ENCODE data around the gene ZNF639.

The ZNF639 gene

DNA sequence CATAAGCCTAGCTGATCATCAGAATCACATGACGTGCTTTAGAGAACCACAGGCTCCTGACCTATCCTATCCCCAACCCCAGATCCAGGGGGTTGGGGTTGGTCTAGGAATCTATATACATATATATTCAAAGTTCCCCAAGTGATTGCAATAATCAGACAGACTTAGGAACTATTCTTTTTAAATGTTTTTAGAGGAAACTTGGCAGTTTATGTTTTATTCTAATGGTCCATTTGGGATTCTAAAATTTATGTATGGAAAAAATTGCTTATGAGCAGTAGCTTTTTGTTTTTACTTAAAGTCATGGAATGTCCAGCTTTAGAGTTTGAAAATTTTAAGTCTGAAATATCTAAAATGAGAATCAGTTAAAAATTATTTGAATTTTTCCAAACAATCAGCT, 46.8 kb downstream of the ZNF639 start:
- Histone ChIP-seq H3K27me3 (ENCODE audit: insufficient read depth, low read depth, severe bottlenecking) (no peaks in the 10 kb centered on the region), H3K9me3 (ENCODE audit: severe bottlenecking) (no peaks in the 10 kb centered on the region), H3K36me3 (peaks cover 9% of the 10 kb centered on the region), H3K4me3 (ENCODE audit: low read depth, low read length) (no peak overlapping the region), H3K27ac (no peak overlapping the region)
- DNase-seq: no peak
- TF ChIP-seq, protein P1, sequence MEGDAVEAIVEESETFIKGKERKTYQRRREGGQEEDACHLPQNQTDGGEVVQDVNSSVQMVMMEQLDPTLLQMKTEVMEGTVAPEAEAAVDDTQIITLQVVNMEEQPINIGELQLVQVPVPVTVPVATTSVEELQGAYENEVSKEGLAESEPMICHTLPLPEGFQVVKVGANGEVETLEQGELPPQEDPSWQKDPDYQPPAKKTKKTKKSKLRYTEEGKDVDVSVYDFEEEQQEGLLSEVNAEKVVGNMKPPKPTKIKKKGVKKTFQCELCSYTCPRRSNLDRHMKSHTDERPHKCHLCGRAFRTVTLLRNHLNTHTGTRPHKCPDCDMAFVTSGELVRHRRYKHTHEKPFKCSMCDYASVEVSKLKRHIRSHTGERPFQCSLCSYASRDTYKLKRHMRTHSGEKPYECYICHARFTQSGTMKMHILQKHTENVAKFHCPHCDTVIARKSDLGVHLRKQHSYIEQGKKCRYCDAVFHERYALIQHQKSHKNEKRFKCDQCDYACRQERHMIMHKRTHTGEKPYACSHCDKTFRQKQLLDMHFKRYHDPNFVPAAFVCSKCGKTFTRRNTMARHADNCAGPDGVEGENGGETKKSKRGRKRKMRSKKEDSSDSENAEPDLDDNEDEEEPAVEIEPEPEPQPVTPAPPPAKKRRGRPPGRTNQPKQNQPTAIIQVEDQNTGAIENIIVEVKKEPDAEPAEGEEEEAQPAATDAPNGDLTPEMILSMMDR (IDR thresholded peaks at IDR 0.05; ENCODE audit: low read depth, low read length): no peak

DNA sequence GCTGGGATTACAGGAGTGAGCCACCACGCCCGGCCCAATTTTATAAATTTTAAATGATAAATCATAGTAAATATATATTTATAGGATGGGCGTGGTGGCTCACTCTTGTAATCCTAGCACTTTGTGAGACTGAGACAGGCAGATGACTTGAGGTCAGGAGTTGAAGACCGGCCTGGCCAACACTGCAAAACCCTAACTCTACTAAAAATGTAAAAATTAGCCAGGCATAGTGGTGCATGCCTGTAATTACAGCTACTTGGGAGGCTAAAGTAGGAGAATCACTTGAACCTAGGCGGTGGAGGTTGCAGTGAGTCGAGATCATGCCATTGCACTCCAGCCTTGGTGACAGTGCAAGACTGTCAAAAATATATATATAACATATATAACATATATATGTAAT, 51.1 kb downstream of the ZNF639 start:
- Histone ChIP-seq H3K9me3 (ENCODE audit: severe bottlenecking) (no peaks in the 10 kb centered on the region), H3K36me3 (peaks cover 16% of the 10 kb centered on the region), H3K4me3 (ENCODE audit: low read depth, low read length) (no peak overlapping the region), H3K27me3 (ENCODE audit: insufficient read depth, low read depth, severe bottlenecking) (no peaks in the 10 kb centered on the region), H3K27ac (no peak overlapping the region)
- no peak for DNase-seq
- TF ChIP-seq, protein P1 (IDR thresholded peaks at IDR 0.05; ENCODE audit: low read depth, low read length): no peak

DNA sequence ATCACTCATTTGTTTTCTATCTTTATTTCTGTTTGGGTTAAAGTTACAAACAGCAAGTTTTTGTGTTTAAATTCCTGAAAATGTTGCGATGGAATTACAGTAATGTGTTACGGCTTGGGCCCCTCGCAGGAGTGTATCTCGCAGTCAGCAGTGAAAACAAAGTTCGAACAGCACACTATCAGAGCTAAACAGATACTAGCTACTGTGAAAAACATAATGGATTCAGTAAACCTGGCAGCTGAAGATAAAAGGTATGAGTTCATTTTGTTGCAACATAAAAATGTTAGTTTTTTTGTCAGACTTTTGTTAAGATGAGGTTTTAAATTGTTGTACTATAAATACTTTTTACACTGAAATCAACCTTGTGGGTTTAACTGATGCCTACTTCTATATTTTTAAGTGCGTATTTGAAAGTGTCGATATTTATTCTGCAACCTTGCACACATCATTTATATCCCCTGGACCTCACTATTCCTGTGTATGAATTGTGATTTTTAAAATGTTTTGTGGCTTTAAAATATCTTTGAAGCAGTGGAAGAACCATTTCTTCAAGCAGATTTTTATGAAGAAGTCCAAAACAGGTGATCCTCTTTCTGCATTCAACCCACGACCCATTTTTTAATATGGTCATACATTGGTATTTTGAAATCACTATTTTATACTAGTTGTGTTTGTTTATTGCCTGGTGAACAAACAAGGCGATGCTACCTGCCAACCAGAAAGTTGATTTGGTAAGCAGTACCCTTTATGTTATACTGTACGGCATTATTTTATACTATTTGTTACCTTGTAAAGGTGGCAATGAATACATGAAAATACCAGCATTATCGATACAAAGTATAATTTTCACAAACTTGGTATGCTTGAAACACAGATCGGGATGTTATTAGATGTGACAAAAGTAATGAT, 52.5 kb downstream of the ZNF639 start:
- Histone ChIP-seq H3K4me3 (ENCODE audit: low read depth, low read length) (no peak overlapping the region), H3K36me3 (peaks cover 20% of the 10 kb centered on the region), H3K27me3 (ENCODE audit: insufficient read depth, low read depth, severe bottlenecking) (no peaks in the 10 kb centered on the region), H3K9me3 (ENCODE audit: severe bottlenecking) (no peaks in the 10 kb centered on the region), H3K27ac (no peak overlapping the region)
- TF ChIP-seq, protein P1 (IDR thresholded peaks at IDR 0.05; ENCODE audit: low read depth, low read length): no peak
- DNase-seq: no peak

DNA sequence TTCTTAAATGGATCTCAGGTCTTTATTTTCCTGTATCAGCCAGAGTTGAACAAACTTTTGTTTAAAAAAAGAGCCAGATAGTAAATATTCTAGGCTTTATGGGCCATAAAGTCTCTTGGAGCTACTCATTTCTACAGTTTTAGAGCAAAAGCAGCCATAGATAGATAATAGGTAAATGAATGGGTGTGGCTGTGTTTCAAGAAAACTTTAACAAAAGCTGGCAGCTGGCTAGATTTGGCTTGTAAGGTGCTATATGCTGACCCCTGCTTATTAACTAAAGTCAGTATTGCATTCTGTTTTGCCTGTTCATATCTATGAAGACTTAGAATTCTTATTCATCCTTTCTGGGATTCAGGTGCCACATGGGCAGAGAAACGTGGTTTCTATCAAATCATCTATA, 53.6 kb downstream of the ZNF639 start:
- H3K27me3 ChIP-seq (ENCODE audit: insufficient read depth, low read depth, severe bottlenecking): no peaks in the 10 kb centered on the region
- TF ChIP-seq, protein P1 (IDR thresholded peaks at IDR 0.05; ENCODE audit: low read depth, low read length): no peak
- peaks cover 24% of the 10 kb centered on the region for H3K36me3 ChIP-seq
- H3K4me3 ChIP-seq (ENCODE audit: low read depth, low read length): no peak overlapping the region
- H3K27ac ChIP-seq: no peak overlapping the region
- H3K9me3 ChIP-seq (ENCODE audit: severe bottlenecking): no peaks in the 10 kb centered on the region
- DNase-seq: no peak

Measured in WERI-Rb-1 (cell line).